Esophagus (tissue), 2 donors: Measurements from ENCODE around the gene DOCK1. TPM values are rescaled to one million over a fixed set of nuclear protein-coding genes. Genes with fewer than 3 reads are reported as not detected.

ENCODE experiments used
- H3K27ac ChIP-seq, 2 donors: one replicate each; pipeline ENCODE4 v1.5.1; 2013; ENCODE audit warnings: low read depth in 2 of 2, mild to moderate bottlenecking in 2 of 2, inconsistent platforms in 1 of 2, low read length in 1 of 2, moderate library complexity in 1 of 2
- H3K27me3 ChIP-seq, 2 donors: one replicate each; pipeline ENCODE4 v1.6.1; 2013; ENCODE audit warnings: low read length in 2 of 2, control low read depth in 1 of 2, mild to moderate bottlenecking in 1 of 2; ENCODE audit not compliant: insufficient read depth in 2 of 2, control insufficient read depth in 1 of 2
- H3K36me3 ChIP-seq, 2 donors: one replicate each; pipeline ENCODE4 v1.6.1; 2013; ENCODE audit warnings: low read length in 1 of 2; ENCODE audit not compliant: control insufficient read depth in 2 of 2, insufficient read depth in 2 of 2
- H3K4me1 ChIP-seq, 2 donors: one replicate each; pipeline ENCODE4 v1.6.1; 2013; ENCODE audit warnings: low read length in 1 of 2; ENCODE audit not compliant: control insufficient read depth in 2 of 2, insufficient read depth in 2 of 2
- H3K4me3 ChIP-seq, 2 donors: one replicate each; pipeline ENCODE4 v1.5.1; 2013; ENCODE audit warnings: low read length in 2 of 2, mild to moderate bottlenecking in 2 of 2, low read depth in 1 of 2, moderate library complexity in 1 of 2
- H3K9me3 ChIP-seq, 2 donors: one replicate each; pipeline ENCODE4 v1.6.1; 2013; ENCODE audit warnings: mild to moderate bottlenecking in 2 of 2, low read depth in 1 of 2, low read length in 1 of 2, moderate library complexity in 1 of 2; ENCODE audit not compliant: control insufficient read depth in 2 of 2, insufficient read depth in 1 of 2
- WGBS, 2 donors: extraction: QIAGEN DNeasy Blood & Tissue Kit; methylation state at CpG; one replicate each; pipeline ENCODE4 v1.1.7; 2013; 5-methylcytosine and 5-hydroxymethylcytosine counted together
- polyA plus RNA-seq, 2 donors: library from polyadenylated mRNA; stranded (reverse); fragments of 200-250 nt; gene quantifications; one replicate each; pipeline ENCODE4 v1.2.3, GENCODE V29; 2013
- donor health status: healthy with polysubstance abuse.
- donor health status: Bipolar disorder and iron deficiency.

The DOCK1 gene
- polyA plus RNA-seq, 2 donors = 11.4 to 17.5 TPM

DNA sequence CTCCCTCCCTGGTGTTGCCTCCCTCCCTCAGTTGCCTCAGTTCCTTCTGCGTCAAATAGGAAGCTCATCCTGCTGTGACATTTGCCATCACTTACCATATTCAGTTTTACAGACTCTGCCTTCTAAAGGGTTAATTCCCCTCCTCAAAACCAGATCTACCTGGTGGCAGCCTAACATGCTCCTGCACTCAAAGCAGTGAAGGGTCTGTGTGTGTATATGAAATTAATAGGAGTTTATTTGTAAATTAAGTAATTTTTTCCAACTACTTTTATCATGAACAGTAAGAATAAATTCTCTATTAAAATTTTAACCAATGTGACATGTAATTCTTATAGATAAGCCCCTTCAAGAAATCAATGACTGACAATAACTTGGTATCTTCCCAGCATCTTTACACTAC lies 449.8 kb downstream of the DOCK1 start:
- Histone ChIP-seq H3K27me3 (no peaks in the 10 kb centered on the region), H3K9me3 (no peaks in the 10 kb centered on the region), H3K4me1 (no peaks in the 10 kb centered on the region), H3K36me3 (peaks cover 4 to 9% of the 10 kb centered on the region in 2 donors), H3K27ac (no peak overlapping the region), H3K4me3 (no peak overlapping the region)
- WGBS, 2 donors = 83 to 96% methylated on average over 1 of the region's 1 CpG

GRCh38 chr10:127356360-127356759 lies 451.1 kb downstream of the DOCK1 start:
- Histone ChIP-seq H3K4me3 (no peak overlapping the region), H3K27me3 (no peaks in the 10 kb centered on the region), H3K9me3 (peaks cover 0 to 2% of the 10 kb centered on the region in 2 donors), H3K4me1 (no peaks in the 10 kb centered on the region), H3K36me3 (peaks cover 4 to 7% of the 10 kb centered on the region in 2 donors), H3K27ac (no peak overlapping the region)
- WGBS, 2 donors = 78 to 82% methylated on average over 6 of the region's 6 CpGs

DNA sequence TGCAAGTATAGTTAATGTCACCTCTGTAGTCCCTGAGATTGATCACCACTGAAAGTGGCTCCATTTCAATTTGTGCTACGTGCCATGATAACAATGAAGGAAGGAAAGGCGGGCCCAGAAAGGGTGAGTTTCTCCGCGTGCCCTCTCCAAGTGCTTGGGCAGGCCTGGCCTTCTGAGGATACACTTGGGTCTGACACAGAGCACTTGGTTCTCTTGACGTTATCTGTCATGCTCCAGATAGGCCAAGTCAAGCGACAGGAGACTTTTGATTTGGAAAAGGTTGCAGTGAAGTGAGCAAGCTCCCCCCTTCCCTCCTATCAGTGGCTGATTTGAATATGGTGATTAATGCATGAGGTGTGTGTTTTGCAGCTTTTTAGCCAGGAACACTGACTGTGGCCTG lies 452.0 kb downstream of the DOCK1 start:
- H3K4me1 ChIP-seq = no peaks in the 10 kb centered on the region
- WGBS, 2 donors = 90 to 93% methylated on average over 6 of the region's 6 CpGs
- peaks cover 0 to 2% of the 10 kb centered on the region in 2 donors for H3K9me3 ChIP-seq
- no peaks in the 10 kb centered on the region for H3K27me3 ChIP-seq
- no peak overlapping the region for H3K4me3 ChIP-seq
- H3K36me3 ChIP-seq = peaks cover 4 to 7% of the 10 kb centered on the region in 2 donors
- no peak overlapping the region for H3K27ac ChIP-seq

GRCh38 chr10:127358337-127358736 lies 453.1 kb downstream of the DOCK1 start:
- no peaks in the 10 kb centered on the region for H3K4me1 ChIP-seq
- H3K36me3 ChIP-seq = peaks cover 4 to 13% of the 10 kb centered on the region in 2 donors
- no peak overlapping the region for H3K4me3 ChIP-seq
- H3K27ac ChIP-seq = no peak overlapping the region
- H3K9me3 ChIP-seq = peaks cover 0 to 2% of the 10 kb centered on the region in 2 donors
- WGBS, 2 donors = 80 to 82% methylated on average over 9 of the region's 9 CpGs
- no peaks in the 10 kb centered on the region for H3K27me3 ChIP-seq

DNA sequence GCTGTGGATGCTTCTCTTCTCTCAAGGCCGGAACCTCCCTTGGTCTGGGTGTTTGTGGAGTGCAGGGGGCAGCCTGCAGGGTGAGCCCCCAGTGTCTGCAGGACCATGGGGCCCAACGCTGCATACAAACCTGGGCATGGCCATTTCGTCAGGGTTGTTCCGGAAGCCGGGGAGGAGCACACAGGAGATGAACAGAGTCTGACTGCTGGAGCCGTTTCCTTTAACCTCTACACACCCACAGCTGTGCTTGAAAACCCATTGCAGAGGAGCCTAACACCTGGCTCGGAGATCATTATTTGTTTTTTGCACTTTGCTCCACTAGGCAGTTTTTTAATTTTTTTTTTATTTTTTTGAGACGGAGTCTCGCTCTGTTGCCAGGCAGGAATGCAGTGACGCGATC lies 458.8 kb downstream of the DOCK1 start:
- Histone ChIP-seq H3K4me3 (no peak overlapping the region), H3K9me3 (peaks cover 0 to 2% of the 10 kb centered on the region in 2 donors), H3K27me3 (no peaks in the 10 kb centered on the region), H3K4me1 (no peaks in the 10 kb centered on the region), H3K27ac (no peak overlapping the region), H3K36me3 (peaks cover 5 to 7% of the 10 kb centered on the region in 2 donors)
- 87 to 90% methylated on average over 11 of the region's 11 CpGs for WGBS, 2 donors

GRCh38 chr10:127368101-127368500 lies 462.9 kb downstream of the DOCK1 start:
- Histone ChIP-seq H3K4me3 (no peak overlapping the region), H3K27me3 (no peaks in the 10 kb centered on the region), H3K9me3 (no peaks in the 10 kb centered on the region), H3K27ac (no peak overlapping the region), H3K4me1 (no peaks in the 10 kb centered on the region), H3K36me3 (peaks cover 4 to 8% of the 10 kb centered on the region in 2 donors)
- WGBS, 2 donors = 86 to 93% methylated on average over 5 of the region's 5 CpGs

DNA sequence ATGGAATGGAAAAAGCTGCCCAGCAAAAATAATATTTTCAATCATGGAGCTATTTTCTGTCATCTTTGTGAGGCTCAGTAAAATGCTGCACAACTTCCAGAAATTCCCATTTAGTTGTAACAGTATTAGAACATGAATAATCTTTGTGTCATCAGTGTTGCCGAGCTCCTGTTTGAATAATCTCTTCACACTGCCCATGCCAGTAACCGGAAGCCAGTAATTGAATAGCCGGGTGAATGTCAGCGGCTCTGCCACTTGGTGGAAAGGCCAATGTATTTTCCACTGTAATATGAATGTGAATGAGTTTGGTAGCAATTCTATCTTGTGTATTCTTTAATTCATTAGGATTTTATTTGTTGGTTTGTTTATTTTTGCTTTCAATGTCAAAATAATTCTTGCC lies 463.7 kb downstream of the DOCK1 start:
- no peak overlapping the region for H3K27ac ChIP-seq

GRCh38 chr10:127370601-127371000 lies 465.4 kb downstream of the DOCK1 start:
- no peak overlapping the region for H3K4me3 ChIP-seq
- H3K27ac ChIP-seq = no peak overlapping the region
- peaks cover 9 to 10% of the 10 kb centered on the region in 2 donors for H3K36me3 ChIP-seq
- no peaks in the 10 kb centered on the region for H3K4me1 ChIP-seq
- no peaks in the 10 kb centered on the region for H3K27me3 ChIP-seq
- 96% methylated on average over 7 of the region's 7 CpGs for WGBS, 2 donors
- H3K9me3 ChIP-seq = no peaks in the 10 kb centered on the region

More for the DNA sequence above, 463.7 kb downstream of the DOCK1 start:
- peaks cover 3 to 5% of the 10 kb centered on the region in 2 donors for H3K36me3 ChIP-seq
- no peaks in the 10 kb centered on the region for H3K9me3 ChIP-seq
- no peaks in the 10 kb centered on the region for H3K4me1 ChIP-seq
- no peaks in the 10 kb centered on the region for H3K27me3 ChIP-seq
- H3K4me3 ChIP-seq = no peak overlapping the region
- 83 to 90% methylated on average over 4 of the region's 4 CpGs for WGBS, 2 donors

DNA sequence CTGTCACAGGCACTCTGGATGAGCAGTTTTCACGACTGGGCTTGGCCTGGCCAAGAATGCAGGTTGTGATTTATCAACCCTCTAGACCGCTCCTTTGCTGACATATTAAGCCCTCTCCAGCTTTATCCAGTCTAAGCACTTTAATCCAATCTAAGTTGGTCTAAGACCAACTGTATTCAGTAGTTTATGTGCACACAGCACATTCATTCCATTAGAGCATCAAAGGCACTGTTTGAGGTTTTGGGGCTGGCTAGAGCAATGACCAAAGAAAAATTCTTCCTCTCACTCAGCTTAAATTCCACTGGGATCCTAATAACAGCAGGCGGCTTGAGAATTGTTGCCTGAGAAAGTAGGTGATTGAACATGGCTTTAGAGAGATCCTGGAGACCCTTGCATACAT lies 467.1 kb downstream of the DOCK1 start:
- Histone ChIP-seq H3K9me3 (no peaks in the 10 kb centered on the region), H3K27ac (no peak overlapping the region), H3K36me3 (peaks cover 9 to 10% of the 10 kb centered on the region in 2 donors), H3K4me3 (no peak overlapping the region), H3K4me1 (no peaks in the 10 kb centered on the region), H3K27me3 (no peaks in the 10 kb centered on the region)
- 73 to 76% methylated on average over 3 of the region's 3 CpGs for WGBS, 2 donors

DNA sequence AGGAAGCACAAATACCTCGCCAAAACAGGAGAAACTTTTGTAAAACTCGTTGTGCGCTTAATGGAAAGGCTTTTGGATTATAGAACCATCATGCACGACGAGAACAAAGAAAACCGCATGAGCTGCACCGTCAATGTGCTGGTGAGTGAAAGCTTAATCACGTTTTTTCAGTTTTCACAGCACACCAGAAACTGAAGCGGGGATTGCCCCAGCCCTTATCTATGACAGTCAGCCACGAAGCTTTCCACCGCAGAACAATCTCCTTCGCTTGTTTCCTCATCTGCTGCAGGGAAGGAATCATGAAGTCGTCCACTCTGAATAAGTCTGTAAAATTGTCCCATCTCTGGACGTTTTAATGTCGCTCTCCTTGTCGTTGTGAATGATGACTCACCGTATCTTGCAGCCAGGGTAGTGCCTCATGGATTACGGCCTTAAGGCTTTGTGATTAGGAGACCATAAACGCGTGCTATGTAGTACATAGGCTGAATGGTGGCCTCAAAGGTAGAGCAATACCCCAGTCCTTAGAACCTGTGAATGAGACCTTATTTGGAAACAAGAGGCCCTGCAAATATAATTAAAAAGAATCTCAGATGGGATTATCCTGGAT lies 468.9 kb downstream of the DOCK1 start:
- 92% methylated on average over 20 of the region's 20 CpGs for WGBS, 2 donors
- H3K36me3 ChIP-seq = peaks cover 9 to 10% of the 10 kb centered on the region in 2 donors
- H3K4me3 ChIP-seq = no peak overlapping the region
- no peaks in the 10 kb centered on the region for H3K9me3 ChIP-seq
- no peaks in the 10 kb centered on the region for H3K4me1 ChIP-seq
- no peak overlapping the region for H3K27ac ChIP-seq
- H3K27me3 ChIP-seq = no peaks in the 10 kb centered on the region
